ENCODE measurements around the gene C3. TPM values are rescaled to one million over a fixed set of nuclear protein-coding genes. Genes with fewer than 3 reads are reported as not detected.

The C3 gene
- total and polyA plus RNA-seq, 2 donors from 2014 or later: 452 to 3,831 TPM

- H3K4me1 ChIP-seq (ENCODE audit: control insufficient read depth in 2 of 3, insufficient read depth in 2 of 3, low read depth in 1 of 3, low read length in 3 of 3): no peaks in the 10 kb centered on the region
- H3K9me3 ChIP-seq (ENCODE audit: control insufficient read depth in 2 of 3, insufficient read depth in 1 of 3, low read length in 3 of 3): peaks cover 0 to 8% (median 0%) of the 10 kb centered on the region in 3 donors
- DNase-seq (no peak), FAIRE-seq (no peak)
- intact Hi-C loops (cut with DNase I): no loop called here
- no peak overlapping the region for H3K4me3 ChIP-seq (ENCODE audit: low read length in 3 of 3)
- TF ChIP-seq CTCF (IDR thresholded peaks at IDR 0.05; ENCODE audit: borderline replicate concordance, extremely low read depth, insufficient read depth): no peak
- H3K27ac ChIP-seq (ENCODE audit: low read depth in 2 of 2, low read length in 2 of 2): no peak overlapping the region
- no peak overlapping the region for H3K9ac ChIP-seq (ENCODE audit: low read length in 3 of 3)
- H3K36me3 ChIP-seq (ENCODE audit: control insufficient read depth in 2 of 3, insufficient read depth in 3 of 3, low read length in 3 of 3): no peaks in the 10 kb centered on the region
- no peaks in the 10 kb centered on the region for H3K27me3 ChIP-seq (ENCODE audit: control insufficient read depth, insufficient read depth, low read length)
These were observed 65.8 kb downstream of the C3 start for GRCh38 chr19:6654347-6655310.

- Histone ChIP-seq H3K27me3 (ENCODE audit: control insufficient read depth, insufficient read depth, low read length) (no peaks in the 10 kb centered on the region), H3K36me3 (ENCODE audit: control insufficient read depth in 2 of 3, insufficient read depth in 3 of 3, low read length in 3 of 3) (no peaks in the 10 kb centered on the region), H3K4me3 (ENCODE audit: low read length in 3 of 3) (no peak overlapping the region), H3K9ac (ENCODE audit: low read length in 3 of 3) (no peak overlapping the region), H3K27ac (ENCODE audit: low read depth in 2 of 2, low read length in 2 of 2) (no peak overlapping the region), H3K9me3 (ENCODE audit: control insufficient read depth in 2 of 3, insufficient read depth in 1 of 3, low read length in 3 of 3) (peaks cover 0 to 8% (median 0%) of the 10 kb centered on the region in 3 donors), H3K4me1 (ENCODE audit: control insufficient read depth in 2 of 3, insufficient read depth in 2 of 3, low read depth in 1 of 3, low read length in 3 of 3) (no peaks in the 10 kb centered on the region)
- DNase-seq: no peak
- intact Hi-C loops (cut with DNase I): no loop called here
- TF ChIP-seq CTCF (IDR thresholded peaks at IDR 0.05; ENCODE audit: borderline replicate concordance, extremely low read depth, insufficient read depth): no peak
- no peak for FAIRE-seq
These were observed 67.7 kb downstream of the C3 start for GRCh38 chr19:6652805-6653094.

- Histone ChIP-seq H3K4me3 (ENCODE audit: low read length in 3 of 3) (no peak overlapping the region), H3K27me3 (ENCODE audit: control insufficient read depth, insufficient read depth, low read length) (no peaks in the 10 kb centered on the region), H3K27ac (ENCODE audit: low read depth in 2 of 2, low read length in 2 of 2) (no peak overlapping the region), H3K36me3 (ENCODE audit: control insufficient read depth in 2 of 3, insufficient read depth in 3 of 3, low read length in 3 of 3) (no peaks in the 10 kb centered on the region), H3K9ac (ENCODE audit: low read length in 3 of 3) (no peak overlapping the region), H3K4me1 (ENCODE audit: control insufficient read depth in 2 of 3, insufficient read depth in 2 of 3, low read depth in 1 of 3, low read length in 3 of 3) (no peaks in the 10 kb centered on the region), H3K9me3 (ENCODE audit: control insufficient read depth in 2 of 3, insufficient read depth in 1 of 3, low read length in 3 of 3) (peaks cover 0 to 8% (median 0%) of the 10 kb centered on the region in 3 donors)
- DNase-seq (no peak), FAIRE-seq (no peak)
- intact Hi-C loops (cut with DNase I): no loop called here
- TF ChIP-seq CTCF (IDR thresholded peaks at IDR 0.05; ENCODE audit: borderline replicate concordance, extremely low read depth, insufficient read depth): no peak
These were observed 68.3 kb downstream of the C3 start for GRCh38 chr19:6651965-6652804.

All from kidney (tissue), 14 donors.